Prostate gland (tissue), 2 donors: ENCODE measurements around the gene FUT8.

Experiments
- POLR2A ChIP-seq: fragments of 450-650 bp; IDR thresholded peaks from one replicate; pipeline ENCODE4 v1.6.1; 2016; ENCODE audit warnings: antibody characterized with exemption, mild to moderate bottlenecking
- TF ChIP-seq, protein P1 (sequence below), 4 experiments: fragments of 200-600 bp in 2 of 4; fragments of 450-650 bp in 2 of 4; sonication (generic) in 2 of 4; IDR thresholded peaks; 1 replicate in 3 of 4; 2 replicates in 1 of 4; pipeline ENCODE4 v1.5.1; 2016 to 2019; ENCODE audit warnings: antibody characterized with exemption in 4 of 4, mild to moderate bottlenecking in 2 of 4, moderate library complexity in 2 of 4

DNA sequence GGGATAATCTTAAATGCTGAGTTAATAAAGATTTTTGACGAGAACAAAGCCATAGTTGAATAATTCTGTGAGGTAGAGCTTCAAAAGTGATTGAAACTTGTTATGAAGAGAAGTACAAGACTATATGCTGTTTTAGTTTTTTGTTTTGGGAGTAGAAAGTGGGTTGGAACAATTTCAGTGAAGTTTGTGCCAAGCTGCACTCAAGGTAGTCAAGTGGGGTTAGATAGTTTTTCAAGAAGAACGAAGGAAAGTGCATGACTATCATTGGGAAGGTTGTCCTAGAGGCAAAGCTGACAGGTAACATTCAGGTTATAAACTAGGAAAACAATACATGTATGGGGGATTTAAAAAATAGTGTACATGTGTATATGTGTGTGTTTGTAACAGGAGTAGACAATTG, 16.2 kb downstream of the FUT8 start:
- TF ChIP-seq, protein P1, sequence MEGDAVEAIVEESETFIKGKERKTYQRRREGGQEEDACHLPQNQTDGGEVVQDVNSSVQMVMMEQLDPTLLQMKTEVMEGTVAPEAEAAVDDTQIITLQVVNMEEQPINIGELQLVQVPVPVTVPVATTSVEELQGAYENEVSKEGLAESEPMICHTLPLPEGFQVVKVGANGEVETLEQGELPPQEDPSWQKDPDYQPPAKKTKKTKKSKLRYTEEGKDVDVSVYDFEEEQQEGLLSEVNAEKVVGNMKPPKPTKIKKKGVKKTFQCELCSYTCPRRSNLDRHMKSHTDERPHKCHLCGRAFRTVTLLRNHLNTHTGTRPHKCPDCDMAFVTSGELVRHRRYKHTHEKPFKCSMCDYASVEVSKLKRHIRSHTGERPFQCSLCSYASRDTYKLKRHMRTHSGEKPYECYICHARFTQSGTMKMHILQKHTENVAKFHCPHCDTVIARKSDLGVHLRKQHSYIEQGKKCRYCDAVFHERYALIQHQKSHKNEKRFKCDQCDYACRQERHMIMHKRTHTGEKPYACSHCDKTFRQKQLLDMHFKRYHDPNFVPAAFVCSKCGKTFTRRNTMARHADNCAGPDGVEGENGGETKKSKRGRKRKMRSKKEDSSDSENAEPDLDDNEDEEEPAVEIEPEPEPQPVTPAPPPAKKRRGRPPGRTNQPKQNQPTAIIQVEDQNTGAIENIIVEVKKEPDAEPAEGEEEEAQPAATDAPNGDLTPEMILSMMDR (IDR thresholded peaks at IDR 0.05): no peak
- TF ChIP-seq POLR2A: no peak
